ENCODE results near the gene BDH1. TPM values are rescaled to one million over a fixed set of nuclear protein-coding genes. Genes with fewer than 3 reads are reported as not detected.
A peak's percentile ranks its signal among the peaks of the same experiment; 100 is the strongest.

BDH1 gene
- total and polyA plus RNA-seq, 2 of the 8 experiments (the other 6 are each of a cell fraction or from before 2014, with no cell fraction given): 27.2 to 28.1 TPM

GRCh38 chr3:197491923-197492664 is 63.7 kb downstream of the BDH1 start:
- Histone ChIP-seq H3K23me2 (ENCODE audit: low read depth, low read length) (no peaks in the 10 kb centered on the region), H3K9me3 (ENCODE audit: insufficient read depth in 2 of 2, low read depth in 1 of 2, low read length in 1 of 2) (no peaks in the 10 kb centered on the region), H3K36me3 (ENCODE audit: control insufficient read depth in 2 of 4, insufficient read depth in 4 of 4, low read length in 3 of 4) (no peaks in the 10 kb centered on the region), H4K91ac (replicated peaks; ENCODE audit: insufficient read length, low read length) (no peak overlapping the region), H2BK12ac (ENCODE audit: low read depth, low read length) (0 out of 2 replicates have a peak overlapping the region, but pooled peaks have one; percentile 50), H3K14ac (ENCODE audit: insufficient read length) (no peak overlapping the region), H4K20me1 (replicated peaks in 1 of 2; ENCODE audit: control insufficient read depth in 1 of 2, insufficient read depth in 2 of 2, low read length in 2 of 2) (no peaks in the 10 kb centered on the region), H3K4me3 (ENCODE audit: extremely low read depth in 1 of 4, insufficient read depth in 2 of 4, low read depth in 3 of 4, low read length in 4 of 4) (no peak overlapping the region), H4K5ac (ENCODE audit: insufficient read length, low read depth, low read length) (no peak overlapping the region), H3K79me1 (ENCODE audit: low read depth, low read length) (no peaks in the 10 kb centered on the region), H3K23ac (ENCODE audit: insufficient read length) (no peak overlapping the region), H3K9ac (replicated peaks in 1 of 4; ENCODE audit: extremely low read depth in 1 of 4, low read depth in 3 of 4, low read length in 3 of 4) (no peak overlapping the region), H2BK120ac (replicated peaks; ENCODE audit: low read depth, low read length) (no peak overlapping the region), H4K8ac (ENCODE audit: extremely low read depth, insufficient read depth, low read length) (no peak overlapping the region; the same call in 1 of the 2 replicates), H3K4me1 (replicated peaks in 1 of 4; ENCODE audit: control insufficient read depth in 3 of 4, insufficient read depth in 4 of 4, low read length in 3 of 4) (peaks cover 0 to 6% (median 2%) of the 10 kb centered on the region in 4 experiments; a peak in 4 of 7 replicates), H2AFZ (ENCODE audit: low read length) (0 out of 2 replicates have a peak overlapping the region, but pooled peaks have one; percentile 42), H3K79me2 (ENCODE audit: control insufficient read depth in 1 of 2, insufficient read depth in 2 of 2, low read length in 2 of 2) (no peaks in the 10 kb centered on the region), H2BK5ac (ENCODE audit: low read depth, low read length) (no peak overlapping the region; the same call in 1 of the 2 replicates), H2BK20ac (ENCODE audit: low read length) (0 out of 2 replicates have a peak overlapping the region, but pooled peaks have one; percentile 48), H3K27ac (ENCODE audit: low read depth, low read length) (no peak overlapping the region), H3K56ac (replicated peaks; ENCODE audit: insufficient read length, low read depth, low read length) (no peak overlapping the region), H3K4ac (replicated peaks; ENCODE audit: insufficient read length, low read depth, low read length) (no peak overlapping the region), H3K27me3 (replicated peaks in 1 of 4; ENCODE audit: control insufficient read depth in 3 of 4, extremely low read depth in 1 of 4, insufficient read depth in 3 of 4, low read length in 3 of 4) (no peaks in the 10 kb centered on the region), H3K18ac (ENCODE audit: extremely low read depth, low read length) (no peak overlapping the region; the same call in none of the 2 replicates), H2BK15ac (ENCODE audit: low read length) (peak overlapping the region; percentile 29; the same call in 1 of the 2 replicates), H2AK5ac (ENCODE audit: low read depth, low read length) (no peak overlapping the region), H3K4me2 (ENCODE audit: insufficient read depth in 1 of 2, low read depth in 2 of 2, low read length in 2 of 2) (no peak overlapping the region)
- ChIA-PET POLR2A (ENCODE audit: partially characterized antibody) (interaction anchor here (0.8 to 1.0 kb wide), 2 partner anchors 8 to 99 kb away, joined by 3 read pairs; no protein-coding TSS in a partner anchor), CTCF (ENCODE audit: partially characterized antibody) (interaction anchor here (1.4 to 2.7 kb wide), 3 partner anchors 10 to 13 kb away, joined by 3 to 19 read pairs (median 3); no protein-coding TSS in a partner anchor)
- 94% methylated on average over 12 of the region's 12 CpGs; no CpG with 5 or more reads in 1 of the 2 experiments for WGBS, 2 experiments (ENCODE audit: extremely low coverage in 1 of 2, insufficient coverage in 1 of 2, insufficient read length in 1 of 2, insufficient replicate concordance in 2 of 2, low coverage in 1 of 2, low lambda C conversion rate in 2 of 2, missing lambda C conversion rate in 1 of 2)
- DNase-seq (ENCODE audit: low read depth in 1 of 2, low spot score in 2 of 2): no peak
- no peak for FAIRE-seq
- TF ChIP-seq JUND (IDR thresholded peaks at IDR 0.05; ENCODE audit: low read length) (no peak), RNF2 (IDR thresholded peaks at IDR 0.05; ENCODE audit: borderline replicate concordance, low read depth, low read length, missing control alignments, poor library complexity, severe bottlenecking) (no peak), BCL11A (IDR thresholded peaks at IDR 0.05; ENCODE audit: low read depth in 2 of 2, low read length in 2 of 2) (no peak), GABPA (IDR thresholded peaks at IDR 0.05; ENCODE audit: borderline replicate concordance, insufficient read depth, low read length) (no peak), TCF12 (IDR thresholded peaks at IDR 0.05; ENCODE audit: low read depth, low read length) (no peak), KDM4A (IDR thresholded peaks at IDR 0.05; ENCODE audit: low read depth, low read length, severe bottlenecking) (no peak), EGR1 (IDR thresholded peaks at IDR 0.05; ENCODE audit: borderline replicate concordance, low read depth, low read length) (no peak), CHD1 (IDR thresholded peaks at IDR 0.05; ENCODE audit: low read depth, low read length) (no peak), SIN3A (conservative IDR thresholded peaks at IDR 0.05 in 1 of 2, IDR thresholded peaks at IDR 0.05 in 1 of 2; ENCODE audit: low read depth in 1 of 2, low read length in 2 of 2) (no peak), ASH2L (IDR thresholded peaks at IDR 0.05; ENCODE audit: low read length) (no peak)
